Activated T-cell treated with anti-CD3 and anti-CD28 coated beads for 48 hours (primary cell): ENCODE data around the gene TBC1D10A.

Experiments used
- DNase-seq: peaks from one replicate; pipeline ENCODE4 v3.0.0-alpha.2; 2020; ENCODE audit warnings: low read depth

The TBC1D10A gene, protein sequence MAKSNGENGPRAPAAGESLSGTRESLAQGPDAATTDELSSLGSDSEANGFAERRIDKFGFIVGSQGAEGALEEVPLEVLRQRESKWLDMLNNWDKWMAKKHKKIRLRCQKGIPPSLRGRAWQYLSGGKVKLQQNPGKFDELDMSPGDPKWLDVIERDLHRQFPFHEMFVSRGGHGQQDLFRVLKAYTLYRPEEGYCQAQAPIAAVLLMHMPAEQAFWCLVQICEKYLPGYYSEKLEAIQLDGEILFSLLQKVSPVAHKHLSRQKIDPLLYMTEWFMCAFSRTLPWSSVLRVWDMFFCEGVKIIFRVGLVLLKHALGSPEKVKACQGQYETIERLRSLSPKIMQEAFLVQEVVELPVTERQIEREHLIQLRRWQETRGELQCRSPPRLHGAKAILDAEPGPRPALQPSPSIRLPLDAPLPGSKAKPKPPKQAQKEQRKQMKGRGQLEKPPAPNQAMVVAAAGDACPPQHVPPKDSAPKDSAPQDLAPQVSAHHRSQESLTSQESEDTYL

DNA sequence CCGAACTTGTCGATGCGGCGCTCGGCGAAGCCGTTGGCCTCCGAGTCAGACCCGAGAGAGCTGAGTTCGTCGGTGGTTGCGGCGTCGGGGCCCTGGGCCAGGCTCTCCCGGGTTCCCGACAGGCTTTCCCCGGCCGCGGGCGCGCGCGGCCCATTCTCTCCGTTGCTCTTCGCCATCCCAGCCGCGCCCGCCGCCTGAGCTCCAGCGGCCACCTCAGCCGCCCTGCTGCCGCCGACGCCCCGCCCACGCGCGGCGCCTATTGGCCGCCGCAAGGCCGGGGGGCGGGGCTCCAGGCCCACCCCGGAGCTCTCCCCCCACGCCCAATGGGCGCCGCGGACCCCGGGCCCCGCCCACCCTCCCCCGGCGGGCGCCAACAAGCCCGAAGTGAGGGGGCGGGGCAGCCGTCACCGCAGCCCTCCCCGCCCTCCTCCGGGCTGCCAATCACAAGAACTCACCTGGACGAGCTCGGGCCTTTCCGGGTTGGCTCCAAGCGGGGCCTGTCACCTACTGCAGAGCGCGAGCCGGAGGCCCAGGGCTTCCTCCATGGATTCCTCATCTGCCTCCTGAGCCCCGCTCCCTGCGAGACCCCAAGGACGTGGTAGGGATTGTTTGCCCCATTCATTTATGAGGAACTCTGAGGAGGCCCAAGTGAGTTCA lies at the start of gene TBC1D10A:
Gene TBC1D10A (minus strand): TSS at position 236 of the 657 bp plus-strand sequence. CDS start 60 bp downstream, at position 176.
- peak; percentile 94 for DNase-seq

DNA sequence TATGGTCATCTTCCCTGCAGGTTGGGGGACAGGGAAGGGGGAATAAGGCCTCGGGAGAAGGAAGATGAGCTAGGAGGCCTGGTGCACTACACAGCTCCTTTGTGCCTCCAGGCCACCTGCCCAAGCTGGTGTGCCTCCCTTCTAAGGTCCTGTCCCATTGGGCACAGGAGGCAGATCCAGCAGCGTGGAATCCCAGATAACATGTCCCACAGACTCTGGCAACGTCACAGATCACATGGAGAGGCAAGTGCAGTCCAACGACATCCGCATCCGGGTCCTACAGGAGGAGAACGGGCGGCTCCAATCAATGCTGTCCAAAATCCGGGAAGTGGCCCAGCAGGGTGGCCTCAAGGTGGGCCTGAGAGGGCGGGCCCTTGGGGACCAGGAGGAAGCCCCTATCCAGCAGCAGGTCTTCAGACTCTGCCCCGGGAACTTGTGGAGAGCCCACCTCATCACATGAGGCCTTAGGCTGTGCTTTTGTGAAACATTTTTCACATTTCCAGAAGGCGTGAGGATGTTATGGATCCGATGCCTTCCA lies 48.6 kb upstream of the TBC1D10A start:
- no peak for DNase-seq

DNA sequence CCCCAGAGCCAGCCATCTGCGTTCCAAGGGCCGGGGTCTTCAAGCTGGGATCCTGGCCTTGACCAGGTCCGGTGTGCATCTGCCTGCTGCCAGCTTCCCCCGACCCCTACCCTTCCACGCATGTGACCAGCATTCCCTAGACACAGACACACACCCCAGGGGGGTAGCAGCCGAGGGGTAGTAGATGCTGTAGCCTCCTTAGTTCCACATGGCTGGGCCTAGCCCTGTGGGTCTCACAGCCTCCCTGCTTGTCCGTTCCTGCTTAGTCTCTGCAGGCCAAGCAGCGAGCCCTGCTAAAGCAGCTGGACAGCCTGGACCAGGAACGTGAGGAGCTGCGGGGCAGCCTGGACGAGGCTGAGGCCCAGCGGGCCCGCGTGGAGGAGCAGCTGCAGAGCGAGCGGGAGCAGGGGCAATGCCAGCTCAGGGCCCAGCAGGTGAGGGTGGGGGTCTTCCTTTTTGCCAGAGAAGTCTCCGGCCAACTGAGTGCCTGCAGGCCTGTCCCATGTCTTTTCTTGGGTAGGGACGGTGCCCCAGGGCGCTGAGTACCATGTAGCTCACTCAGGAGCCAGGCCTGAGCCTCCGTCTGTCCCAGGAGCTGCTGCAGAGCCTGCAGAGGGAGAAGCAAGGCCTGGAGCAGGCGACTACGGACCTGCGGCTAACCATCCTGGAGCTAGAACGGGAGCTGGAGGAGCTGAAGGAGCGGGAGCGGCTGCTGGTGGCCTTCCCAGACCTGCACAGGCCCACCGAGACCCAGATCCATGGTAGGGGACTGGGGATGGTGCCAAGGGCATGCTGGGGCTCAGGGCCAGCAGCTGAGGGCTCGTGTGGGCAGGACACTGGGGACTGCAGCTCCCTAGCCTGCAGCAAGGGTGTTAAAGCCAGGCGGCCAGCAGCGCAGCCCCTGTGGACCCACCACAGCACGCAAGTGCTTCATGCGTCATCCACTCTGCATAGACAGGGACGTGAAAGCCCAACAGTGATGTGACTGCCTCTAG lies 46.9 kb upstream of the TBC1D10A start:
- DNase-seq = no peak

GRCh38 chr22:30372915-30373314 lies 46.2 kb upstream of the TBC1D10A start:
- DNase-seq = no peak

GRCh38 chr22:30371981-30372380 lies 45.2 kb upstream of the TBC1D10A start:
- no peak for DNase-seq

- DNase-seq = no peak
Measured at GRCh38 chr22:30371321-30371720, 44.6 kb upstream of the TBC1D10A start.

DNA sequence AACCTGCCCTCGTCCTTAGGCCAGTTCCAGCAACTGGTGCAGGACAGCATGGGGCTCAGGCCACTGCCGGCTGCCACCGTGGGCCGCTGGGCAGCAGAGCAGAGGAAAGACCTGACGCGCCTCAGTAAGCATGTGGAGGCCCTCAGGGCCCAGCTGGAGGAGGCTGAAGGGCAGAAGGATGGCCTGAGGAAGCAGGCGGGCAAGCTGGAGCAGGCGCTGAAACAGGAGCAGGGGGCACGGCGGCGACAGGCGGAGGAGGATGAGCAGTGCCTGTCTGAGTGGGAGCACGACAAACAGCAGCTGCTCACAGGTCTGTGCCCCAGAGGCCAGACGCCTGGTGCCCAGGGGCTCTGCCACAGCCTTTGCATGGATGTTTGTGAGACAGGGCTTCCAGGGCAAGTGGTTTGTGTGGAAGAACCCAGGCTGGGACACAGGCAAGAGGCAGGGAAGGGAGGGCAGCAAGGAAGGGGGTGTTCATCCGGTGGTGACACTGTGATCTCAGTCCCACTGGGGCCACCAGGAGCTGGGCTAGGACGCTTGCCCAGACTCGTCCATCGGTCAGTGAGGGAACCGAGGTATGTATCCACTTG lies 44.0 kb upstream of the TBC1D10A start:
- no peak for DNase-seq

- DNase-seq = no peak
Measured at GRCh38 chr22:30368420-30368819, 41.7 kb upstream of the TBC1D10A start.

DNA sequence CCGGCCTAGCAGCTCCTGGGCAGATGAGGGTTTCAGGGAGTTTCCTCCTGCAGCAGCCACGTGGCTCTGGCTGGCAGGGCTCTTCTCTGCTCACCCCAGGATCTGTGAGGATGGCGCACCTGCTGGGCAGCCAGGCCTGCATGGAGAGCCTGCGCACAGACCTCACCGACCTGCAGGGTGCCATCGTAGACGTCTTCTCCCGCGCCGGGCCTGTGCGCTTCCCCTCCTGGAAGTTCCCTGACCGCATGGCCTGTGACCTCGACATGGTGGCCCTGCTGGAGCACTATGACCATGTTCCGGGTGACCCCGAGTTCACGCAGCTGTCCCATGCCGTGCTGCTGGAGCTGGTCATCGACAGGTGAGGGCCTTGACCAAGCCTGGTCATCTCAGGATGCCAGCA lies 39.1 kb upstream of the TBC1D10A start:
- no peak for DNase-seq

- no peak for DNase-seq
Measured at GRCh38 chr22:30362651-30363281, 36.0 kb upstream of the TBC1D10A start.

DNA sequence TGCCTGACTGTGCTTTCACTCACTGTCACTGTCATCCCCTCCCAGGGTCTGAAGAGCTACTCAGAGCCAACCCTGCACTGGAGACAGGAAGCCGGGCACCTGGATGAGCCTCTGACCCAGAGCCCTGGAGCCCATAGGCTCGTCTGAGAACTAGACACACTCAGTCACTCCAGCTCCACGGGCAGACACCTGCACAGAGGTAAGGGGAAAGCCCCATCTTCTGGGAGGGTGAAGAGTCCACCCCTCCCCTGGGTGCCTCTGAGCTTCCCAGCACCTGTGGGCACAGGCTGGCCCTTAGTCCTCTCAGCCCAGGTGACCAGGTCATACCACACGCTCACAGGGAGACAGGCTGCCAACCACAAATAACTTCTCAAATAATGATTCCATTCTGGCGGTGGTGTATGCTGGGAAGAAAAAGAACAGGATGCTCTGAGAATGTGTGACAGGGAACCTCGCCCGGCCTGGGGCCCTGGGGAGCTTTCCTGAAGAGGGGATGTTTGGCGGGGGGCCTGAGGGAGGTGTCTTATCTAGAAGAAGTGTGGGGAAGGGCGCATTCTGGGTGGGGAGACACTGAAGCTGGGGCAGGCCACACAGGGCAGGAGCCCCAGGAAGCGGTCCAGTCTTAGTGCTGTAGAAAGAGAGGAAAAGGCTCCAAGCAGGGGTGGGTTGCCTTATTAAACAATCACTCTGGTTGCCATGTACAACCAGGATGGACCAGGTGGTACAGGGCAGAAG lies 35.3 kb upstream of the TBC1D10A start:
- DNase-seq = no peak

GRCh38 chr22:30358541-30358940 lies 31.8 kb upstream of the TBC1D10A start:
- no peak for DNase-seq

DNA sequence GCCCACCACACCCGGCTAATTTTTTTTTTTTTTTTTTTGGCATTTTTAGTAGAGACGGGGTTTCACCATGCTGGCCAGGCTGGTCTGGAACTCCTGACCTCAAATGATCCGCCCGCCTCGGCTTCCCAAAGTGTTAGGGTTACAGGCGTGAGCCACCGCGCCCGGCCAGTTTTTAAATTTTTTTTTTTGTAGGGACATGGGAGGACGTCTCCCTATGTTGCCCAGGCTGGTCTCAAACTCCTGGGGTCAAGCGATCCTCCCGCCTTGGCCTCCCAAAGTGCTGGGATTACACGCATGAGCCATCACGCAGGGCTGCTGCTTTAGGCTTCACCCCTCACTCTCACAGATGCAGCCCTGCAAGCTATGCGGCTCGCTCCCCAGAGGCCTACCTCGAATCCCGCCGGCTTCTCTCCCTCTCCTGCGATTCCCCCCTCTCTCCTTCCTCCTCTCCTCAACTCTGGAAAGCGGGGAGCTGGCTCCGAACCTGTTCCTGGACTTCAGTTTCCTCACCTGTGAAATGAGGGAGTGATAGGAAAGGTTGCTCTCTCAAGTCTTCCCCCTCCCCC lies 31.0 kb upstream of the TBC1D10A start:
- no peak for DNase-seq

- no peak for DNase-seq
Measured at GRCh38 chr22:30357236-30357570, 30.5 kb upstream of the TBC1D10A start.

- peak; percentile 87 for DNase-seq
Measured at GRCh38 chr22:30356449-30357235, 29.9 kb upstream of the TBC1D10A start, which contains the start of the genes CCDC157 and SF3A1. Gene CCDC157 (plus strand): TSS chr22:30357007. CDS start chr22:30366001, 8,994 bp downstream. Gene SF3A1 (minus strand): TSS chr22:30356894. CDS start chr22:30356792, 102 bp downstream.

GRCh38 chr22:30354644-30355043 lies 27.9 kb upstream of the TBC1D10A start:
- no peak for DNase-seq

DNA sequence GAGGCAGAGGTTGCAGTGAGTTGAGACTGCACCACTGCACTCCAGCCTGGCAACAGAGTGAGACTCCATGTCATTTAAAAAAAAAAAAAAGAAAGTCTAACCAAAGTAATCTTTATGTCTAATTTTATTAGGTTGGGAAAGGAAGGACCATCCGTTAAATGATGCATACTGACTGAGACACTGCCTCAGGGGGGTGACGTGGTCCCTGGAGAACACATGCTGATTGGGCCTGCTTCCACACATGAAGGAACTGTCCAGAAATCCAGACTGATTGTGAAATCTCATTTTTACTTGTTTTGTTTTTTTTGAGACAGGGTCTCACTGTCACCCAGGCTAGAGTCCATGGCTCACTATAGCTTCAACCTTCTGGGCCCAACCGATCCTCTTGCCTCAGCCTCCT lies 24.5 kb upstream of the TBC1D10A start:
- DNase-seq = no peak

GRCh38 chr22:30348809-30349208 lies 22.1 kb upstream of the TBC1D10A start:
- no peak for DNase-seq

- no peak for DNase-seq
Measured at GRCh38 chr22:30348404-30348803, 21.7 kb upstream of the TBC1D10A start.
